Endodermal cell (in vitro differentiated cells): ENCODE measurements around the gene CPSF4. TPM values are rescaled to one million over a fixed set of nuclear protein-coding genes. Genes with fewer than 3 reads are reported as not detected.

ENCODE experiments used
- DNase-seq: peaks from one replicate; pipeline ENCODE4 v3.0.0-alpha.2; 2017
- H3K27ac ChIP-seq: 2 replicates; pipeline ENCODE4 v1.5.1; 2013; ENCODE audit warnings: mild to moderate bottlenecking, low read depth, low read length, moderate library complexity
- H3K27me3 ChIP-seq: 2 replicates; pipeline ENCODE4 v1.6.1; 2013; ENCODE audit warnings: mild to moderate bottlenecking, low read length, moderate library complexity; ENCODE audit not compliant: insufficient read depth, control insufficient read depth, poor library complexity, severe bottlenecking
- H3K36me3 ChIP-seq: 2 replicates; pipeline ENCODE4 v1.7.0; 2013; ENCODE audit warnings: mild to moderate bottlenecking, low read length, moderate library complexity; ENCODE audit not compliant: control insufficient read depth, insufficient read depth
- H3K4me1 ChIP-seq: one replicate; pipeline ENCODE4 v1.7.0; 2013; ENCODE audit warnings: low read length; ENCODE audit not compliant: control insufficient read depth, insufficient read depth
- H3K4me3 ChIP-seq: 2 replicates; pipeline ENCODE4 v1.5.1; 2013; ENCODE audit warnings: mild to moderate bottlenecking, low read length, moderate library complexity
- H3K9ac ChIP-seq: 2 replicates; pipeline ENCODE4 v1.6.1; 2013; ENCODE audit warnings: mild to moderate bottlenecking, low read length, moderate library complexity; ENCODE audit not compliant: poor library complexity, severe bottlenecking; ENCODE audit errors: extremely low read depth
- H3K9me3 ChIP-seq: 2 replicates; pipeline ENCODE4 v1.6.1; 2013; ENCODE audit warnings: mild to moderate bottlenecking, low read length, moderate library complexity; ENCODE audit not compliant: control insufficient read depth
- H3K27ac Mint-ChIP-seq: 2 replicates; pipeline ENCODE4 v1.8.0; 2020; ENCODE audit warnings: mixed read lengths
- H3K27me3 Mint-ChIP-seq: 2 replicates; pipeline ENCODE4 v1.8.0; 2021; ENCODE audit warnings: mild to moderate bottlenecking, mixed read lengths; ENCODE audit not compliant: insufficient read depth
- H3K36me3 Mint-ChIP-seq: 2 replicates; pipeline ENCODE4 v1.8.0; 2020; ENCODE audit warnings: low read depth, mixed read lengths
- H3K4me1 Mint-ChIP-seq: 2 replicates; pipeline ENCODE4 v1.8.0; 2020; ENCODE audit warnings: mixed read lengths
- H3K4me3 Mint-ChIP-seq: 2 replicates; pipeline ENCODE4 v1.8.0; 2020; ENCODE audit warnings: mild to moderate bottlenecking, moderate library complexity, mixed read lengths
- H3K9me3 Mint-ChIP-seq: 2 replicates; pipeline ENCODE4 v1.8.0; 2020; ENCODE audit warnings: mild to moderate bottlenecking, mixed read lengths
- WGBS, 2 experiments: methylation state at CpG; one replicate each; pipeline versions ENCODE4 v1.1.5 to v1.1.7; 2013; ENCODE audit warnings: missing lambda C conversion rate in 2 of 2, mixed read lengths in 1 of 2; ENCODE audit not compliant: insufficient coverage in 1 of 2, insufficient read length in 1 of 2; 5-methylcytosine and 5-hydroxymethylcytosine counted together
- long read RNA-seq, 4 experiments: library from polyadenylated mRNA in 2 of 4; library from RNA in 1 of 4; library from capped mRNA in 1 of 4; stranded (forward) in 3 of 4; unstranded in 1 of 4; transcript quantifications; one replicate each; pipeline ENCODE4 v2.0.0, GENCODE V29; 2020 to 2021; ENCODE audit warnings: inconsistent platforms in 1 of 4
- polyA plus RNA-seq, 2 experiments: library from polyadenylated mRNA; stranded (reverse); fragments of 50-300 nt; gene quantifications; one replicate each; pipeline ENCODE4 v1.2.3, GENCODE V29; 2013
- total RNA-seq, 2 donors: library from RNA; stranded (reverse); fragmentation: NEBNext Ultra II Directional in 1 of 2; extraction: Animal tissue kit (Norgen Biotek cat#: 25700) in 1 of 2; gene quantifications; 2 replicates in 1 of 2; 3 replicates in 1 of 2; pipeline ENCODE4 v1.2.1, GENCODE V29; 2021
- TF ChIP-seq, protein P1 (sequence below): fragments of 200-600 bp; sonication (generic); conservative IDR thresholded peaks from 2 replicates; pipeline ENCODE4 v1.5.0; 2021; ENCODE audit warnings: antibody characterized with exemption, mild to moderate bottlenecking

Gene CPSF4
- total RNA-seq, result 100 to 1,000 TPM in 1 of 2 donors, 10 to 100 TPM in 1; 87.3 to 126 TPM
- polyA plus RNA-seq (2013, experiment 1 of 2), result 89.5 TPM
- polyA plus RNA-seq (2013, experiment 2 of 2), result 81.8 TPM
- long read RNA-seq, experiment 1, transcript CPSF4-210 (2 exons, 689 nt), result minor isoform, 6 of 35 reads
- long read RNA-seq, experiment 1, transcript CPSF4-201 (8 exons, 1,691 nt), result major isoform, 13 of 35 reads
- long read RNA-seq, experiment 1, partial matches to known transcripts, result 1 of 35 reads
- long read RNA-seq, experiment 1, other reads (novel, unspliced or antisense), result 12 of 35 reads
- long read RNA-seq, experiment 2, transcript CPSF4-201 (8 exons, 1,691 nt), result major isoform, 141 of 230 reads
- long read RNA-seq, experiment 2, transcript CPSF4-204 (8 exons, 1,738 nt), result minor isoform, 37 of 230 reads
- long read RNA-seq, experiment 2, partial matches to known transcripts, result 4 of 230 reads
- long read RNA-seq, experiment 2, other reads (novel, unspliced or antisense), result 46 of 230 reads
- long read RNA-seq, experiment 3, transcript CPSF4-201 (8 exons, 1,691 nt), result minor isoform, 14 of 72 reads
- long read RNA-seq, experiment 3, transcript CPSF4-204 (8 exons, 1,738 nt), result major isoform, 16 of 72 reads
- long read RNA-seq, experiment 3, partial matches to known transcripts, result 5 of 72 reads
- long read RNA-seq, experiment 3, other reads (novel, unspliced or antisense), result 34 of 72 reads
- long read RNA-seq, experiment 4, transcript CPSF4-201 (8 exons, 1,691 nt), result major isoform, 14 of 26 reads
- long read RNA-seq, experiment 4, partial matches to known transcripts, result 2 of 26 reads
- long read RNA-seq, experiment 4, other reads (novel, unspliced or antisense), result 7 of 26 reads

DNA sequence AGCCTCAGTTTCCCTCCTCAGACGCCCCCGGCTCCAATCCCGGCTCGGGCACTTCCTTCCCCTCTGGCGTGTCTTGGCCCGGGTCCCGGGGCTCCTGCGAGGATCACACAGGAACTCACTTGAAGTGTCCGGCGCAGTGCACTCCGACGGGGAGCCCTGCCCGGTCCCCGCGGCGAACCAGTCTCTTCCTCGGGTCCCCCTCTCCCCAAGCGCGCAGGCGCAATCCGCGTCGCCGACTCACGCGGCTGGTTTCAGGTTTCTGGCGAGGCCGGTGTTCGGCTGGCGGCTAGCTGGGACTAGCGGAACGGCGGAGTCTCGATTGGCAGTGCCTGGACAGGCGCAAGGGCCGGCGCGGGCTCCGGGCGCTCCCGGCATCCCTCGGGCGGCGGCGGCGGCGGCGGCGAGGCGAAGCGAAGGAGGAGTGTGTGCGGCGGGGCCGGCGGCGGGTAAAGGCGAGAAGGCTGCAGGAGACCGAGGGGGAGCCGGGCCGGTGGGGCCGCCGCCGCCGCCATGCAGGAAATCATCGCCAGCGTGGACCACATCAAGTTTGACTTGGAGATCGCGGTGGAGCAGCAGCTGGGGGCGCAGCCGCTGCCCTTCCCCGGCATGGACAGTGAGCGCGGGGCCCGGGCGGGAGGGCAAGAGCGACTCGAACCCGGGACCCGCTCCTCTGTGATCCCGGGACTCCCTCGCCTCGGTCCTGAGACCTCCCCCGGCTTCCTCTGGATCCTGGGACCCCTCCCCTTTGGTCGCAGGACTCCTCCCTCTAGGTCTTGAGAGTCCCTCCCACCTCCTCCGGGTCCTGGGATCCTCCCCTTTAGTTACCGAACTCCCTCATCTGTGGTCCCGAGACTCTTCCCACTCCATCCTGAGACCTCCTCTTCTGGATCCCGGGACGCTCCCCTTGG, at the start of gene CPSF4, which contains the start of gene PTCD1:
Gene CPSF4, plus strand, starts transcription at position 371 of the 908 bp plus-strand sequence. Its CDS starts 140 bp downstream, at position 511.
Gene PTCD1, minus strand, starts transcription at position 226 of the 908 bp plus-strand sequence. CDS start 3,556 bp downstream, outside the sequence.
- H3K9me3 Mint-ChIP-seq, result no peaks in the 10 kb centered on the region
- Histone ChIP-seq H3K4me1 (peaks cover 2% of the 10 kb centered on the region), H3K36me3 (peaks cover 42% of the 10 kb centered on the region), H3K4me3 (peak within 1 kb of the TSS; percentile 92), H3K27ac (peak within 1 kb of the TSS; percentile 74), H3K9me3 (no peaks in the 10 kb centered on the region), H3K27me3 (no peaks in the 10 kb centered on the region), H3K9ac (peak within 1 kb of the TSS; percentile 79)
- DNase-seq, result peak; percentile 99
- peak within 1 kb of the TSS; percentile 97 for H3K27ac Mint-ChIP-seq
- TF ChIP-seq, protein P1, sequence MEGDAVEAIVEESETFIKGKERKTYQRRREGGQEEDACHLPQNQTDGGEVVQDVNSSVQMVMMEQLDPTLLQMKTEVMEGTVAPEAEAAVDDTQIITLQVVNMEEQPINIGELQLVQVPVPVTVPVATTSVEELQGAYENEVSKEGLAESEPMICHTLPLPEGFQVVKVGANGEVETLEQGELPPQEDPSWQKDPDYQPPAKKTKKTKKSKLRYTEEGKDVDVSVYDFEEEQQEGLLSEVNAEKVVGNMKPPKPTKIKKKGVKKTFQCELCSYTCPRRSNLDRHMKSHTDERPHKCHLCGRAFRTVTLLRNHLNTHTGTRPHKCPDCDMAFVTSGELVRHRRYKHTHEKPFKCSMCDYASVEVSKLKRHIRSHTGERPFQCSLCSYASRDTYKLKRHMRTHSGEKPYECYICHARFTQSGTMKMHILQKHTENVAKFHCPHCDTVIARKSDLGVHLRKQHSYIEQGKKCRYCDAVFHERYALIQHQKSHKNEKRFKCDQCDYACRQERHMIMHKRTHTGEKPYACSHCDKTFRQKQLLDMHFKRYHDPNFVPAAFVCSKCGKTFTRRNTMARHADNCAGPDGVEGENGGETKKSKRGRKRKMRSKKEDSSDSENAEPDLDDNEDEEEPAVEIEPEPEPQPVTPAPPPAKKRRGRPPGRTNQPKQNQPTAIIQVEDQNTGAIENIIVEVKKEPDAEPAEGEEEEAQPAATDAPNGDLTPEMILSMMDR, result no peak
- H3K27me3 Mint-ChIP-seq, result no peaks in the 10 kb centered on the region
- 0% methylated on average over 33 to 89 of the region's 89 CpGs for WGBS, 2 experiments
- H3K4me3 Mint-ChIP-seq, result peak within 1 kb of the TSS; percentile 96
- H3K4me1 Mint-ChIP-seq, result peaks cover 9% of the 10 kb centered on the region
- H3K36me3 Mint-ChIP-seq, result peaks cover 36% of the 10 kb centered on the region

DNA sequence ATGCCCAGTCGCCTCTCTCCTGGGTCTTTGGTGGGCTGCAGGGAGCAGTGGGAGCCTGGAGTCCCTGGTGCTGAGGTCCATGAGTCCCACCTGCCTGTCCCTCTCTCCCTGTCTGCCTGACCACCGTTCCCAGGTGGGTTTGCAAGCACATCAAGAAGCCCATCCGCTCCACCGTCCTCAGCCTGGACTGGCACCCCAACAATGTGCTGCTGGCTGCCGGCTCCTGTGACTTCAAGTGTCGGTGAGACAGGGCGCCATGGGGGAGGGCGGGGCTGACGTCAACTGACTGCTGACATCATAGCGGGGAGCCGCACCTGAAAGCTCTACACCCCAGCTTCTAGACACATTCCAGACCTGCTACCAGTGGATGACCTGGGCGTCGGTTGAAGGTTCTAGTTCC, 49.0 kb upstream of the CPSF4 start:
- Mint-ChIP-seq H3K27ac (no peak overlapping the region), H3K4me1 (peaks cover 9% of the 10 kb centered on the region), H3K36me3 (peaks cover 46% of the 10 kb centered on the region), H3K27me3 (no peaks in the 10 kb centered on the region), H3K9me3 (no peaks in the 10 kb centered on the region), H3K4me3 (no peak overlapping the region)
- Histone ChIP-seq H3K4me1 (no peaks in the 10 kb centered on the region), H3K27ac (no peak overlapping the region), H3K9ac (no peak overlapping the region), H3K4me3 (no peak overlapping the region), H3K27me3 (no peaks in the 10 kb centered on the region), H3K36me3 (peaks cover 62% of the 10 kb centered on the region), H3K9me3 (no peaks in the 10 kb centered on the region)
- DNase-seq, result no peak
- 93 to 96% methylated on average over 11 to 13 of the region's 13 CpGs for WGBS, 2 experiments
- TF ChIP-seq, protein P1, result no peak
